SK-N-MC (cell line): ENCODE results near the gene FBXO24.

Experiments
- EZH2 ChIP-seq: fragments of 200-600 bp; sonication (generic); IDR thresholded peaks from one replicate; pipeline ENCODE4 v1.6.1; 2017; ENCODE audit warnings: antibody characterized with exemption
- POLR2AphosphoS5 ChIP-seq: IDR thresholded peaks from 2 replicates; pipeline ENCODE4 v1.6.1; 2012; ENCODE audit warnings: mild to moderate bottlenecking, low read depth, low read length, borderline replicate concordance

- TF ChIP-seq POLR2AphosphoS5 (no peak), EZH2 (no peak)
Observed at GRCh38 chr7:100546926-100547800, 39.0 kb upstream of the FBXO24 start.
